ENCODE measurements around the gene HSD11B1. TPM values are rescaled to one million over a fixed set of nuclear protein-coding genes. Genes with fewer than 3 reads are reported as not detected.

The HSD11B1 gene
- polyA plus RNA-seq, 3 donors, result not detected

DNA sequence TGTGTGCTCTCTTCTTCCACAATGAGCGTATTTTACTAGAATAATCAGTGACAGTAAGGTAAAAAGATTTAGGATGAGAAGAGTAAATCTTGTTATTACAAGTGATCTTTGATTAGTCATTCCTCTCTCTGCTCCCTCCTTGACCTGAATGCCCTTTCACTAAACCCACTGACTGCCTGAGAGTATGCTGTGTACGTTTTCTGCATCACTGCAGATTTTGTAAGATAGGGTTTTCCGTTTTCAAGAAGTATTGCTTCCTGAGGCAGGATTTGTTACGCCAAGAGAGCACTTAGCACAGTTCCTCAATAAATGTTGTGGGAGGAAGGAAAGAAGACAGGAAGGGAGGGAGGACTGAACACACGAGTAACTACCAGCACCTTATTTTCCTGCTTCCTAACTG lies 44.7 kb upstream of the HSD11B1 start:
- peak overlapping the region in 1 of 3 experiments; percentile 44 for H3K4me3 ChIP-seq (replicated peaks in 1 of 3; ENCODE audit: low read depth in 2 of 3, low read length in 3 of 3)
- Mint-ChIP-seq H3K27me3 (ENCODE audit: low read depth in 3 of 3) (peaks cover 35 to 69% (median 48%) of the 10 kb centered on the region in 3 donors), H3K9me3 (peaks cover 0 to 4% (median 0%) of the 10 kb centered on the region in 7 donors)

DNA sequence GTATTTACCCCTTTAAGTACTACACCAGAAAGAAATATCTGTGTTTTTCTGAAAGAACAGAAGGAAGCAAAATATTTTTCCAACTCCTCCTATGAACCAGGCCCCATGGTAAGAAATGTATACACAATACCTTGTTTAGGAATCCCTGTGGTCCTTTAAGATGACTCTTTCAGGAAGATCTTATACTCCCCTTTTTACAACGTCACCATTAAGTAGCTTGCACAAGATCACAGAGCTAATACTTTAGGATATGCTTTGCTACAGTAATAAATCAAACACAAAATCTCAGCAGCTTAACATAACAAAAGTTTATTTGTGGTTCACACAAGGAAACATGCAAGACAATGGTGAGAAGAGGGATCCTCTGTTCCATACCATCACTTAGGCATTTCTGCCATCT lies 43.6 kb upstream of the HSD11B1 start:
- H3K27ac ChIP-seq (ENCODE audit: low read depth in 1 of 2, low read length in 2 of 2), result peak overlapping the region in 1 of 2 donors; percentile 74
- peak overlapping the region; percentile 23 to 98 (median 91) for H3K27ac Mint-ChIP-seq
- peak in 2 of 3 donors; percentile 31 to 52 for DNase-seq
- H3K27me3 Mint-ChIP-seq (ENCODE audit: low read depth in 3 of 3), result peaks cover 29 to 61% (median 44%) of the 10 kb centered on the region in 3 donors
- H4K20me1 ChIP-seq (ENCODE audit: insufficient read depth, low read length), result no peaks in the 10 kb centered on the region
- peaks cover 68% of the 10 kb centered on the region for H3K4me1 Mint-ChIP-seq
- H3K4me2 ChIP-seq (replicated peaks; ENCODE audit: extremely low read depth, low read length, poor library complexity, severe bottlenecking), result no peak overlapping the region
- no peaks in the 10 kb centered on the region for H3K36me3 ChIP-seq (replicated peaks in 1 of 2; ENCODE audit: control insufficient read depth in 1 of 2, insufficient read depth in 2 of 2, low read length in 2 of 2)
- no peaks in the 10 kb centered on the region for H3K9me3 ChIP-seq (replicated peaks in 1 of 2; ENCODE audit: control insufficient read depth in 1 of 2, insufficient read depth in 1 of 2, low read length in 2 of 2)
- TF ChIP-seq, protein P1, sequence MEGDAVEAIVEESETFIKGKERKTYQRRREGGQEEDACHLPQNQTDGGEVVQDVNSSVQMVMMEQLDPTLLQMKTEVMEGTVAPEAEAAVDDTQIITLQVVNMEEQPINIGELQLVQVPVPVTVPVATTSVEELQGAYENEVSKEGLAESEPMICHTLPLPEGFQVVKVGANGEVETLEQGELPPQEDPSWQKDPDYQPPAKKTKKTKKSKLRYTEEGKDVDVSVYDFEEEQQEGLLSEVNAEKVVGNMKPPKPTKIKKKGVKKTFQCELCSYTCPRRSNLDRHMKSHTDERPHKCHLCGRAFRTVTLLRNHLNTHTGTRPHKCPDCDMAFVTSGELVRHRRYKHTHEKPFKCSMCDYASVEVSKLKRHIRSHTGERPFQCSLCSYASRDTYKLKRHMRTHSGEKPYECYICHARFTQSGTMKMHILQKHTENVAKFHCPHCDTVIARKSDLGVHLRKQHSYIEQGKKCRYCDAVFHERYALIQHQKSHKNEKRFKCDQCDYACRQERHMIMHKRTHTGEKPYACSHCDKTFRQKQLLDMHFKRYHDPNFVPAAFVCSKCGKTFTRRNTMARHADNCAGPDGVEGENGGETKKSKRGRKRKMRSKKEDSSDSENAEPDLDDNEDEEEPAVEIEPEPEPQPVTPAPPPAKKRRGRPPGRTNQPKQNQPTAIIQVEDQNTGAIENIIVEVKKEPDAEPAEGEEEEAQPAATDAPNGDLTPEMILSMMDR (IDR thresholded peaks at IDR 0.05), result no peak
- peaks cover 20 to 41% of the 10 kb centered on the region in 2 donors for H3K27me3 ChIP-seq (ENCODE audit: control insufficient read depth in 2 of 2, insufficient read depth in 2 of 2, low read length in 2 of 2)
- WGBS (ENCODE audit: insufficient coverage), result no CpG with 5 or more reads among the region's 1 CpG
- H3K4me1 ChIP-seq (ENCODE audit: control insufficient read depth in 1 of 2, insufficient read depth in 2 of 2, low read length in 2 of 2), result peaks cover 48 to 52% of the 10 kb centered on the region in 2 donors
- peak overlapping the region in 1 of 2 donors; percentile 19 for H3K4me3 Mint-ChIP-seq
- intact Hi-C loops (cut with micrococcal nuclease), result no loop called here
- peaks cover 0 to 4% (median 0%) of the 10 kb centered on the region in 7 donors for H3K9me3 Mint-ChIP-seq
- no peak overlapping the region for H3K4me3 ChIP-seq (replicated peaks in 1 of 3; ENCODE audit: low read depth in 2 of 3, low read length in 3 of 3)
- no peak overlapping the region for H3K9ac ChIP-seq (ENCODE audit: insufficient read depth, low read length, poor library complexity, severe bottlenecking)
- H3K79me2 ChIP-seq (ENCODE audit: insufficient read depth, low read length), result no peaks in the 10 kb centered on the region
- no peak overlapping the region for H2AFZ ChIP-seq (ENCODE audit: insufficient read depth, low read depth, low read length, poor library complexity, severe bottlenecking)
- H3K36me3 Mint-ChIP-seq, result peaks cover 17 to 46% of the 10 kb centered on the region in 2 donors

More for the DNA sequence above, 44.7 kb upstream of the HSD11B1 start:
- TF ChIP-seq, protein P1 (IDR thresholded peaks at IDR 0.05), result no peak
- Histone ChIP-seq H3K27ac (ENCODE audit: low read depth in 1 of 2, low read length in 2 of 2) (peak overlapping the region in 1 of 2 donors; percentile 74), H3K9ac (ENCODE audit: insufficient read depth, low read length, poor library complexity, severe bottlenecking) (peak overlapping the region; percentile 23), H2AFZ (ENCODE audit: insufficient read depth, low read depth, low read length, poor library complexity, severe bottlenecking) (no peak overlapping the region), H3K36me3 (replicated peaks in 1 of 2; ENCODE audit: control insufficient read depth in 1 of 2, insufficient read depth in 2 of 2, low read length in 2 of 2) (no peaks in the 10 kb centered on the region), H3K4me1 (ENCODE audit: control insufficient read depth in 1 of 2, insufficient read depth in 2 of 2, low read length in 2 of 2) (peaks cover 48 to 52% of the 10 kb centered on the region in 2 donors), H4K20me1 (ENCODE audit: insufficient read depth, low read length) (no peaks in the 10 kb centered on the region), H3K27me3 (ENCODE audit: control insufficient read depth in 2 of 2, insufficient read depth in 2 of 2, low read length in 2 of 2) (peaks cover 22 to 50% of the 10 kb centered on the region in 2 donors), H3K79me2 (ENCODE audit: insufficient read depth, low read length) (no peaks in the 10 kb centered on the region), H3K4me2 (replicated peaks; ENCODE audit: extremely low read depth, low read length, poor library complexity, severe bottlenecking) (peak overlapping the region; percentile 23), H3K9me3 (replicated peaks in 1 of 2; ENCODE audit: control insufficient read depth in 1 of 2, insufficient read depth in 1 of 2, low read length in 2 of 2) (no peaks in the 10 kb centered on the region)
- peaks cover 68% of the 10 kb centered on the region for H3K4me1 Mint-ChIP-seq
- peak overlapping the region; percentile 33 to 82 for H3K4me3 Mint-ChIP-seq
- 0% methylated on average over 1 of the region's 5 CpGs for WGBS (ENCODE audit: insufficient coverage)
- H3K27ac Mint-ChIP-seq, result peak overlapping the region; percentile 90 to 98 (median 97)
- peak; percentile 93 to 99 (median 96) for DNase-seq
- intact Hi-C loops (cut with micrococcal nuclease), result loop anchor here in 1 of 2 donors (1.0 kb wide), 1 partner anchor 12 kb away; no protein-coding TSS in a partner anchor
- peaks cover 17 to 45% of the 10 kb centered on the region in 2 donors for H3K36me3 Mint-ChIP-seq

Data from CD14-positive monocyte (primary cell).